MV-4-11 (cell line): ENCODE data around the gene ST6GALNAC5.
"Not testable (repeated sequence)": the region's sequence is repeated elsewhere in the genome, so short reads cannot be mapped to it uniquely, and the experiment has no call there.

Experiments used
- DNase-seq: peaks from one replicate; lab custom pipeline; 2025; lab: John Stamatoyannopoulos, UW

Gene ST6GALNAC5

GRCh38 chr1:76868154-76868882 is 1.0 kb downstream of the ST6GALNAC5 start:
- DNase-seq, result no peak

DNA sequence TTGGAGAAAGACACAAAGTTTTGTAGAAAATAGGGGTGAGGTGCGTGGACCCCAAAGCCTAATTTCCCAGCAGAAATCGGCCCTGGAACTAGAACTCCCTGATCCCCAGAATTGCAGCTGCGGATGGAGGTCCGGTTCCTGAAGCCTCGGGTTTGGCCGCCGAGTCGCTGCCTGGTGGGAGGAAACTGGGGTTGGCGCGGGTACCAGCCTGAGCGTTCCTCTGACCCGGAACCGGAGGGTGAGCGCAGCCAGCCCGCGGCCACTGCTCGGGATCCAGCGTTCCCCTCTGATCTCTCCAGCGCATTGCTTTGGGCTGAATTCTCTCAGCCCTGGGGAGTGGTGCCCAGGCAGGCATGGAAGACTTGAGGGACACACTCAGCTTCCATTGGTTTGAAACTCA is 1.6 kb downstream of the ST6GALNAC5 start:
- DNase-seq, result no peak

DNA sequence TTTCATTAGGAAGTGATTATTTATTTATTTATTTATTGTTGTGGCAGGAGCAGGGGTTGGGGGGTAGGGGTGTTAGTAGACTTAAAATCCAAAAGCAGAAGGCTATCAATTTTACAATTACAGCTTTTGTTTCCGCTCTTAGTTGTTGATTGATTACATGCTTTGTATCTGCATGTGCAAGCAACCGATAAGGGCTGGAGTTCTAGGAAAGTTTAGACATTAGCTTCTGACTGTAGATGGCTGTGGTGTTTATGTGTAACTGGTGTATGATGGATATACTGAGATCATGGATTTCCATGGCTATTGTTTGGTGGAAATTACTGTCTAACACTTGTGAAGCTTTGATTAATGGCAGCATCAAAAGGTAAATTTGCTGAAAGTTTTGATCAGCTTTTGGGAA is 2.8 kb downstream of the ST6GALNAC5 start:
- no peak for DNase-seq

DNA sequence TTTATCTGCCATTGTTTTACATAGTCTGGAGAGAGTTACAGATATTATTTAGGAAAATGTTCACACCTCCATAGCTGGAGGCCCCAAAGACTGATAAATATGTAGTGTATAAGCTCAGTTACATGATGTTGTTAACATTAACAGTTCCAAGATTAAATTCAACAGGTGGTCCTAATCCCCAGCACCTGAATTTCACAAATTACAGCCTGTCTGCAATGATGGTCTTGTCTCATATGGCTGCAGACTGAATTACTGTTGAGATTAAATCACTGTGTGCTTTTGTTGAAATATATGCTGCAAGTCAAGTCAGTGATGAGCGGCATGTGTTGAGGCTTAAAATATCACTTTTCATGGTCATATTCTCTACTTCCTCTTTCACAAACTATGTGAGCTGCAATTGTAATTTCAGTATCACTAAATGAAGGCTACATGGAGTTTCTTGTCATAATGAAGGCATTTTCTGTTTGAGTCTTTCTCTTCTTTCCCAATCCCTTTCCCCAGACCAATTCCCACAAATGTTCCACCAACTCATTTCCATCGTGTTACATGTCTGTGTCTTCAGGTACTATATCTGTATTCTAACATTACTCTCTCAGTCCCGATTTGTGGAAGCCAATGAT is 4.2 kb downstream of the ST6GALNAC5 start:
- DNase-seq, result peak; percentile 69

DNA sequence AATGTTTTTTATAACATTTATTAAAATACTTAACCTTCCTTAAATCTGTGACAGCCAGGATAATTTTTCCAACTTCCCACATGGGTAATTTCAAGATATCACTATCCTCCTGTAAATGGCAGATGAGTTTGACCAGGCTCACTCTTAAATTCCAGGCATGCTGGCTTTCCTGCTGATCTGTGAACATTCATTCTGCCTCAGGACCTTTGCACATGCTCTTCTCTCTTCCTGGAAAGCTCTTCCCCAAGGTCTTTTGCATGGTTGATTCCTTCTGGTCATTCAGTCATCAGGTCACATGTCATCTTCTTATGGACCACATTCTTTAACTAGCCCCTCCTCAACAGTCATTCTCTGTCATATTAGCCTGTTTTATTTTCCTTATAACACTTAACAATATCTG is 5.7 kb downstream of the ST6GALNAC5 start:
- no peak for DNase-seq

GRCh38 chr1:76876655-76877395 is 9.5 kb downstream of the ST6GALNAC5 start:
- DNase-seq, result peak; percentile 2

GRCh38 chr1:76879014-76879413 is 11.7 kb downstream of the ST6GALNAC5 start:
- DNase-seq, result not testable (repeated sequence)

DNA sequence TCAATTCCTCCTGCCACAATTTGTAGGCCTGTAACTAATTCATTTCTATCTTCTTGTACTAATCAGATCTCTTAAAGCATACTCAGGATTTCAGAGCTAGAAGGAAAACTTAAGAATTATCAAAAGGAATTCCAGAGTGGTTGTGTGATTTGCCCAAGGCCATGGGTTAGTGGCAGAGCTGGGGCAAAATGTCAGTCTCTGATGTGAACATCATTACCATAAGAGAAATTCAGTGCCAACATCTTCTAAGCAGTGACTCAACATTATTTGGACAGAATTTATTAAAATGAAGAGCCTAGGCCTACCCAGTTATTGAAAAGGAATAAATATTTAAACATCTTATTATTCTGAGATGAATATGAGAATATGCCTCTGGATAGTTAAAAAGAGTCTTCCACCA is 14.5 kb downstream of the ST6GALNAC5 start:
- no peak for DNase-seq

DNA sequence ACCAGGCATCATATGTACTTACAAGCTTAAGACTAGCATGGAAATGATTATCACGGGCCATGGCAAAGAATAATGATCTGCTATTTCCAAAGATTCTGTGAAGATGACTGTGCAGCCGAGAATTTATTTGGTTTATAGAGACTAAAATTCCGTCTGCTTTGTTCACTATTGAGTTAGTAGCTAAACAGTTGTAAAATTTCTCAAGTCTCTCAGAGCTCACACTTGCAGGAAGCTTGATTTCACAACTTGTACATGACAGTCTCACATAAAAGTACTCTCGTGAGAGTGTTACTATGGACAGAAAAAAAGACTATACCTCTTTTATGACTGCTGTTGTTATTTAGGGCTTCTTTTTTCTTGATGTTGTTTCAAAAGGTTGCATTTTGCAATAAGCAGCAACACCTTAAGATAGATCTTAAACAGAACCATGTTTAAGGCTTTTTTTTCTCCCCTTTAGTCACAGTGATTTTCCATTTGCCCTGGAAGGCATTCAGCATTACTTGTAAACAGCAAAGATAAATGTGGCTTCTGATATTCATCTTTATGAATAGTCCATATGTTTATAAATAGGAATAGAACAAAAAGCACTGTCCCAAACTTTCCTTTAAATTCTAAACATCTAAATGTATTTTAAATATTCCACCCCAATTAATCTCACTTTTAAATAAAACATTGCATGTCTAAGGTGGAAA is 24.8 kb downstream of the ST6GALNAC5 start:
- DNase-seq, result peak; percentile 38

DNA sequence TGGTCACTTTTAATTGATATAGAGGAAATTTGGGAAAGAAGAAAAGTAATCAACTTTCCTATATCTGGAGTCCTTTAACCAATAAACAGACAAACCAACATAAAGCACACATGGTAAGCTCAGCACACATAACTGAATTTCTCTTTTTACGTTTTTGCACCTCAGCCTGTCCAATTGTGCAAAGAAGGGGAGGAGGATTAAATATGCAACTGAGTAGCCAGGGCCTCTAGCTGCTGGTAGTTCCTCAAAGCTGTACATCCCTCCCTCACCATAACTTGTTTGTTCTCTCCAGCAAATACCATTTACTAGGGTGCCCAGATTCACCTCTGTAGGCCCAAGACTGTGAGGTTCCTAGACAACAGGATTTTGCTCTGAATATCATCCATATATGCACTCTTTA is 25.4 kb downstream of the ST6GALNAC5 start:
- DNase-seq, result peak; percentile 4

- DNase-seq, result peak; percentile 62
These were observed 34.0 kb downstream of the ST6GALNAC5 start for GRCh38 chr1:76901158-76901767.

GRCh38 chr1:76905876-76906595 is 38.8 kb downstream of the ST6GALNAC5 start:
- peak; percentile 63 for DNase-seq

DNA sequence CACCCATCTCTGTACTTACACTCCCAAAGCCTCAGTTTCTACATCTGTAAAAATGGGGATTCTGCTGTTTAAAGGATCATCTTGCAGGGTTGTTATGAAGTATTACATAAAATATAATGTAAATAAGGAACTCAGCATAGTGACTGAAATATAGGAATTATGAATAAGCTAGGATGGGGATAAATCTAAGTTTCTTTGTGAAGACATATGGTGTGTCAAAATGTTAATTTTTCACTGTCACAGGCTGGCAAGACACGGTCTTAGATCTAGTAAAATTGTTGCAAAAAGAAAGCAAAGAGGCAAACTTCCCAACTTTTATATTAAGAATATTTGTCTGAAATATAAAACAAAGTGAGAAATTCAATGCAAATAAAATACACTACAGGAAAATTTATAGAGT is 42.0 kb downstream of the ST6GALNAC5 start:
- DNase-seq, result no peak

GRCh38 chr1:76919085-76919484 is 51.8 kb downstream of the ST6GALNAC5 start:
- DNase-seq, result no peak

DNA sequence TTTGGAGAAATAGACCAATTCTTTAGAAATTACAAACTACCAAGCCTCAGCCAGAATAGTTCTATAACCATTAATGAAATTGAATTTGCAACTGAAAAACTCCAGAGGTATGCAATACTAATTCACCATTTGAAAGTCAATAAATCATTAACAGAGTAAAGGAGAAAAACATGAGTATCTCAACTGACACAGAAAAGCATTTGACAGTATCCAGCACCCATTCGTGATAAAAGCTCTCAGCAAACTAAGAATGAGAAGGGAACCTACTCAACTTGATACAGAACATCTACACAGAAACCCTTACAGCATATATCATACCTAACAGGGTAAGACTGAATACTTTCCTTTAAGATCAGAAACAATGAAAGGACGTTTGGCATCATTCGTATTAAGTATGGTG is 54.3 kb downstream of the ST6GALNAC5 start:
- no peak for DNase-seq

DNA sequence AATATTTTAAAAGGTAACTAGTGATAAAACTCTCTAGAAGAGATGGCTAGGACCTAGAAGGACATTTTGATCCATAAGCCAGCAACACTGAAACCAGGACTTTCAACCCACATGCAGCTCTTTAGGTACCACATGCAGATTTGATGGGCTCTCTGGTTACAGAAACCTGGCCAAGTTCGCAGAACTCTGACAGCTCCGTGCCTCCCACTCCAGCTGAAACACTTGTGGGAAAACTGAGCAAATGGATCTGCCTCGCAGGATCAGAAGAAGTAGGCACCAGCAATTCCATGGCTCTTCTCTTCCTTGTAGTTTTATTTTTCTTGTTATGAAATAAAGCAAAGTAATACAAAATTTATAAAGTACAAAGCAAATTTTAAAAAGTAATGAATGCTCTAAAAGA is 58.5 kb downstream of the ST6GALNAC5 start:
- no peak for DNase-seq

- no peak for DNase-seq
These were observed 61.2 kb downstream of the ST6GALNAC5 start for GRCh38 chr1:76928522-76928921.

GRCh38 chr1:76929136-76929535 is 61.9 kb downstream of the ST6GALNAC5 start:
- DNase-seq, result no peak

- peak; percentile 60 for DNase-seq
These were observed 66.9 kb downstream of the ST6GALNAC5 start for GRCh38 chr1:76933847-76934815.

GRCh38 chr1:76938304-76938703 is 71.0 kb downstream of the ST6GALNAC5 start:
- DNase-seq, result peak; percentile 66
